GM12891 (cell line): ENCODE data around the gene XXYLT1.

Source experiments
- POLR2A ChIP-seq: IDR thresholded peaks from 2 replicates; pipeline ENCODE4 v1.6.1; 2011; ENCODE audit warnings: low read depth, low read length, control low read depth
- POLR2AphosphoS5 ChIP-seq: IDR thresholded peaks from 2 replicates; pipeline ENCODE4 v1.6.1; 2011; ENCODE audit warnings: low read depth, low read length, control low read depth
- SPI1 ChIP-seq: IDR thresholded peaks from 2 replicates; pipeline ENCODE4 v1.6.1; 2011; ENCODE audit warnings: low read depth, low read length, control low read depth
- TAF1 ChIP-seq: IDR thresholded peaks from 2 replicates; pipeline ENCODE4 v1.6.1; 2011; ENCODE audit warnings: low read depth, low read length, control low read depth

DNA sequence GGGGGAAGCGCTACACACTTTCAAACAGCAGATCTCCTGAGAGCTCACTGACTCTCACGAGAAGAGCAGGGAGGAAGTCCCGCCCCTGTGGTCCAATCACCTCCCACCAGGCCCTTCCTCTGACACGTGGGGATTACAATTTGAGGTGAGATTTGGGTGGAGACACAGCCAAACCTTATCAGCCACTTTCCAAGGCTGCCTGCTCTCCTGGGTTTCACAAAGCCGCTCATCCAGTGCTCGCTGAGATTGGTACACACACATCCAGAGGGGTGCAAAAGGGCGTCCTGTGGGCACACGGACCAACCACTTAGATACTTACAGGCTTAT lies 23.1 kb downstream of the XXYLT1 start:
- TF ChIP-seq POLR2A = no peak
- no peak for TF ChIP-seq POLR2AphosphoS5
- 0 out of 2 replicates have a peak, but pooled peaks have one; percentile 16 for TF ChIP-seq SPI1
- no peak for TF ChIP-seq TAF1
